ENCODE results near the gene FAM184B.
"Not testable (repeated sequence)": the region's sequence is repeated elsewhere in the genome, so short reads cannot be mapped to it uniquely, and the experiment has no call there.

FAM184B gene

DNA sequence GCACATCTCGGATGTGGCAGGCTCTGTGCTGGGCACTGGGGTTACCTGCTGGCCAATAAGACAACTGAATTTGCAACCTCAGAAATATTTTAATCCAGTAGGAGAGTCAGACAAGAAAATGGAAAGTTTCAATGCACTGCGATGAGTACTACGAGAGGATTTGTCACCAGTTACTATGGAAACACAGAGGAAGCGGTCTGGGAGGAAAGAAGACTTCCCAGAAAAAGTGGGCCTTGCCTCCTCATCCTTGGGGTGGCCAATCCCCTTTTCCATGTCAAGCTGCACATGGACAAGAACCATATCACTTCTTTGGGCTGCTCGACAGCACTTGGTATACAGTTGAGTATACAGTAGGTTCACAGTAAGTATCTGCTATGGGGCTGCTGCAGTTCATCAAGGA, 67.6 kb downstream of the FAM184B start:
- no peak for DNase-seq

DNA sequence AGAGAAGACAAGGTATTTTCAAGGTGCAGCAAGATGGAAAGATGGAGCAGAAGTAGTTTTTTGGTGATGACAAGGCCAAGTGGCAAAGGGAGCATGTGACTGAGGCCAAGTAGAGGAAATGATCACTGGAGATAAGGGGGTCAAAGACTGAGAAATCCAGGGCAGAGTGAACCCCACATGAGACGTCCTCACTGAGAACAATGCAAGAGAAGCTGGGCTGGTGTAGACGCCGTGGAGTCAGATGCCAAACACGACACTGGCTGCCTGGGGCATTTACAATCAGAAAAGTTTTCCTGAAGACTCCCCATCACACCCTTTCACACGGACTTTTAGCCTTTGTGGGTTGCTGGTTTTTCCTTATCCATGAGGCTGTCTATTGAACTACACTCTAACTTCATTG, 69.3 kb downstream of the FAM184B start:
- DNase-seq: no peak

DNA sequence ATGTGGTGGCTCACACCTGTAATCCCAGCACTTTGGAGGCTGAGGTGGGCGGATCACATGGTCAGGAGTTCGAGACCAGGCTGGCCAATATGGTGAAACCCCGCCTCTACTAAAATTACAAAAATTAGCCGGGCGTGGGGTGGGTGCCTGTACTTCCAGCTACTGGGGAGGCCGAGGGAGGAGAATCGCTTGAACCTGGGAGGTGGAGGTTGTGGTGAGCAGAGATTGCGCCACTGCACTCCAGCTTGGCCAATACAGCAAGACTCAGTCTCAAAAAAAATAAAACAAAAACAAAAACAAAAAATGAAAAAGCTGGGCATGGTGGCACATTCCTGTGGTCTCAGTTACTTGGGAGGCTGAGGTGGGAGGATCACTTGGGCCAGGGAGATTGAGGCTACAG, 70.2 kb downstream of the FAM184B start:
- not testable (repeated sequence) for DNase-seq

DNA sequence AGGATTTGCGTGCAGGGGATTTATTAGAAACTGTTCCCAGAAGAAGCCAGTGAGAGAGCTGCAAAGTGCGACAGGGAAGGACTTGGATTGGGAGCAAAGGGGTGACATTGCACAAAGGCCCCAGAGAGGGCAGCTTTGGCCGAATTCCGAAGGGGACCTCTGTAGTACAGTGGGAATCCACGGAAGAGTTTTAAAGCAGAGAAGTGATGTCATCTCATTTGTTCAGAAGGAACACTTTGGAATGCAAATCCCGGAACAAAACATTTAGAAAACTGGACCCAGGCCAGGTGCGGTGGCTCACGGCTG, 71.7 kb downstream of the FAM184B start:
- DNase-seq: no peak

DNA sequence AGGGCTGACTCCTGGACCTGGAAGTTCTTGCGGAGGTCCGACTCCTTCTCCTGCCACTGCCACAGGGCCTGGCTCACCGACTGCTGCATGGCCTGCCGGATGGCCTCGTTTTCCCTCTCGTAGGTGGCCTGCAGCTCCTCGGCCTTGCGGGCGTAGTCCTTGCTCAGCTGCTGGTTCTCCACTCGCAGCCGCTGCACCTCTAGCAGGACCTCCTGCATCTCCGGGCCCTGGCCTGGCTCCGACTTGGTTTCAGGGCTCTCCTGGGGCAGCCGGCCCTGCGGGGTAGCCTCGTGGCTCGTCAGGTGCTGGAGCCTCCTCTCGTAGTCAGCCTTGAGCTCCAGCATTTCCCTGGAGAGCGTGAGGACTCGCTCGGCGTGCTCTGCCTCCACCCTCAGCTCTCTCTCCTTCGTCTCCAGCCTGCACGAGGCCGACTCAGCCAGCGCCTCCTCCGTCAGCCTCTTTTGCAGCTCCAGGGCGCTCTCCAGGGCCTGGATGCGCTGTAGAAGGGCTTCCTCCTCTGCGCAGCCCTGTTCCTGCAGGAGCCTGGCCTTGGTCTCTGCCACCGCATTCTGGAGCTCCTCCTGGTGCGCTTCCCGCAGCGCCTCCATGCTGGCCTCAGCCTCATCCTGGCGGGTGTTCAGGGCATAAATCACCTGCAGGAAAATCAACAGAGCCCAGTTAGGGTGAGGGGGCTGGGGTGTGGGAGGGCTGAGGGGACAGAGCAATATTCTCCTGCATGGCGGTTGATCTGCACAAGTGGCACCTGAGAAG, 72.2 kb downstream of the FAM184B start:
- DNase-seq: no peak

DNA sequence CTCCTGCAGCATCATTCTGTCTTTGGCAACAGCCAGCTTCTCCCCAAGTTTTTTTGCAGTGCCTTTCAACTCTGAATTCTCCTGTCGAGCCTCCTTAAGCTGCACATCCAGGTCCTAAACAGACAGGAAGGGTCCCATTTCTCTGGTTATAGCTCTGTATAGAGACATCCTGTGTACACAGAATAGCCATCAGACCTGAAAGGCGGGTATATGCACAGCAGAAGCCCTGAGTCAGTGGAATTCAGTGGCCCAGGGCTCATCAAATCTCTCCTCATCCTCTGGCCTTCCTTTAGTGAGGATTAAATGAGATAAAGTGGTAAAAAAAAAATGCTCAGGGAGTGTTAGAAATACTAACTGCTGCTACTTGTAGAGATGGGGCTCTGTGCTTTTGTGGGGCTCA, 73.8 kb downstream of the FAM184B start:
- DNase-seq: no peak

DNA sequence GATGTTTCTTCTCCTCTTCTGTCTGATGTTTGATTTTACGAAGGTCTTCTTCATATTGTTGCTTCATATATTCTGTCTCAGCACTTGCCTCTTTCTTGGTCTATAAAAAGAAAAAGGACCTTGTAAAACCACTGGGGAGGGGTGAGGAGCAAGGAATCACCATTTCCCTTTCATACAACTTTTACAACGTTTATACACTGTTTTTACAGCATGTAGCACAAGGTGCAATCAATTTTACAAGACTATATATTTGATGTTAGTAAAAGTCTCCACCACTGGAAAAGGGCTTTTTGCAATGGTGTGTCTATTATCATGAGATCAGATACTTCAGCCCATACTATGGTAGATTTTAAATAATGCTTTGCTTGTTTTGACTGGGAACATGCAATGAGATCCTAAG, 76.3 kb downstream of the FAM184B start:
- DNase-seq: no peak

DNA sequence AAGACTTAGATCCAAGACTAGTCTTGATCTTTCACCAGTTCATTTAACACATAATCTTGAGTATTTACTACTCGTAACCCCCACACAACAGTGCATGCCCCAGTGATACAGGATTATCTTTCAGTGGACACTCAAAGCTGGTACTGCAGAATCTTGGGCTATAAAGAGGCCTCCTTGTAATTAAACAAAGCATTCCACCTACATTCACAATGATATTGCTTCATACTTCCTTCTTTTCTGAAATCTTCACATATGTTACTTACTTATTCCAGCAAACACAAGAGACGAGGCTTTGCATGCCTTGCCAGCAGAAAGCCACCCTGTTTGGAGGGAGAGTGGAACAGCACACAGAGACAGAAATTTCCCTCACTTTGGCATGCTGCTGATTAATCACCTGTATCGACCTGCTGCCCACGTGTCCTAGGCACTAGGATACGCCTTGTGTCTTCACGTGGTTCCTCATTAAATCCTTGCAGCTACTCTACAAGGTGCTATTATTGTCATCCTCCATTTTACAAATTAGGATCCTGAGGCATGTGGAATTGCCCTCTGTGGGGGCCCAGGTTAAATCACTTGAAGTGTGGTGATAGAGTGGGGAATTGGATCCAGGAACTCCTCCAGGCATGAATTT, 77.3 kb downstream of the FAM184B start:
- DNase-seq: no peak

DNA sequence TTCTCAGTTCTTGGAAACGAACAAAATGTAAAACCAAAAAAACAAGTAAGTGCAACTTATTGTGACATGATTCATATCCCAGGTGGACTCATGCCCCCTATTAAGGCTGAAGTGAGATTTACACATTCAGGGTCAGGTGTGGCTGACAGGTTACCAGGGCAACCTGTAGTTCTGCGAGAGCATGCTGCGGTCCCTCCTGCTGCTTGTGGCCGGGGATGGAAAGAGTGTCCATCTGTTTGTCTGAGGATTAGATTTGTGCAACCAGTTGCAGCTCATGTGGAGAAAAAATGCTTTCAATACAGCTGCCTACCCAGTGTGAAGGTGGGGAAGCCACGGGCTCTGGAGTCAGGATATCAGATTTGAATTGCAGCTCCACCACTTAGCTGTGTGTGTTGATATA, 78.8 kb downstream of the FAM184B start:
- no peak for DNase-seq

DNA sequence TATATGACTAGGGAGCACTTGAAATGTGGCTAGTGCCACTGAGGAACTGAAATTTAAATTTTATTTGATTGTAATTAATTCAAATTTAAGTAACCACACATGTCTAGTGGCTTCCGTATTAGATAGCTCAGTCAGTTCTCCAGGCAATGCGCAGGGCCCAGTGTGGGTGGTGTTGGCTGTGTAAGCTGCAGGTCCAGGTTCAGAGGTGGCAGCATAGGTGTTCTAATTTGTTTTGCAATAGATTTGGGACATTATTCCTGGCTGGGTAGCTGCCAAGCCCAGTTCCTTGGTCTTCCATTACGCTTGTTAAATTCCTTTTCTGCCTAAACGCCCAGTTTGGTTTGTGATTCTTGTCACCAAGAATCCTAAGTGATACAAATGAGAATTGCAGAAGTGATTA, 79.5 kb downstream of the FAM184B start:
- DNase-seq: no peak

DNA sequence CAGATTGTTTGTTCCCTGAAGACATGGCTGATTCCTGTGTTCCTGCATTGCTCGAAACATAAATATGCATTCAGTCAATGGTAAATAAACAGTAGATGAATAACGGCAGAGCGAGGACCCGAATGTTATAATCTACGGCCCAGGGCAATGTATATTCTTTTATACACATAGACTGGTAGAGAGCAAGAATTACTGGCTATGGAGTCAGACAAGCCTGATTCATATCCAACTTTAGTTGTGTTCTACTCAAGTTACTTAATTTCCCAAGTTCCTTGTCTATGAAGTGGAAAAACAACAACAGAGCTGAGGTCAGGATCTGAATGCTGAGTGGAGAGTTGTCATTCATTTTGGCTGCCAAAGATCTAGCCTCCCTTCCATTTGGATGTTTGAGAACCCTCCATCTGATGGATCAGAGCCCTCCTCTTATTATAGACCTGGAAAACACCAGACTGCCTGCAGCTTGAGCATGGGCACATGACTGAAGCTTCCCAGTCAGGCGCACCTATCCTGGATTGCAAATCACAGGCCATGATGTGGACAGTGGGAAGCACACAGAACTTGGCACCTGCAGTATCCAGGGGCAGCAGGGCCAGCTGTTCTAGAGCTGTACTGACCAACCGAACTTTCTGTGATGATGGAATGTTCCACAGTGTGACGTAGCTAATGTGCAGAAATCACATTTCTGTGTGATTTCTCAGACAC, 80.1 kb downstream of the FAM184B start:
- no peak for DNase-seq

DNA sequence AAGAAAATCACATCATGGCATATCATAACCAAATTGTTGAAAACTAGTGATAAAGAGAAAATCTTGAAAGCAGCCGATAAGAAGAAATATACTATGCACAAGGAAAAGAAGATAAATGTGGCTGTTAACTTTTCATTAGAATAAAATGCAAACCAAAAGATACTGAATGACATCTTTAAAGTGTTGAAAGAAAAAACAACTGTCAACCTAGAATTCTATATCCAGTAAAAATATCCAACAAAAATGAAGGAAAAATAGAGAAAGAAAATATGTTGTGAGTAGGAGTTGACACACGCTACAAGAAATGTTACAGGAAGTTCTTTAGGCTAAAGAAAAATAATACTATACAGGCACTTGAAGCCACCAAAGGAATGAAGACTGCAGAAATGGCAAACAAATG, 82.0 kb downstream of the FAM184B start:
- no peak for DNase-seq

DNA sequence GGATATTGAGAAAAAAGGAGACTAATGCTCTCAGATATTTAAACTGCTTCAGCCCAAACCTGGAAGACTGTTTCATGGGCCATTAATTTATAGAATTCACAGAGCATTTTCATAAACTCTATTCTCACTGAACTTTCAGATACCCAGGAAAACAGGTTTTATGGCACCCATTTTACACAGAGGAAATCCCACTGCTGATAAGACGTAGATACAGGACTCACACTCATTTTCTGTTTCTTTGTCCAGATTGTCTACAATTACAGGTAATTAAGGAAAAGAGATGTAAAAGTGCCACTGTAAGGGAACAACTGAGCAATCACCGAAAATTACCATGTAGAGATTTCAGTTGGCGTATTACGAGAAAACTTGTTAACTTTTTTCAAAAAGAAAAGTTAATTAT, 83.3 kb downstream of the FAM184B start:
- DNase-seq: no peak

DNA sequence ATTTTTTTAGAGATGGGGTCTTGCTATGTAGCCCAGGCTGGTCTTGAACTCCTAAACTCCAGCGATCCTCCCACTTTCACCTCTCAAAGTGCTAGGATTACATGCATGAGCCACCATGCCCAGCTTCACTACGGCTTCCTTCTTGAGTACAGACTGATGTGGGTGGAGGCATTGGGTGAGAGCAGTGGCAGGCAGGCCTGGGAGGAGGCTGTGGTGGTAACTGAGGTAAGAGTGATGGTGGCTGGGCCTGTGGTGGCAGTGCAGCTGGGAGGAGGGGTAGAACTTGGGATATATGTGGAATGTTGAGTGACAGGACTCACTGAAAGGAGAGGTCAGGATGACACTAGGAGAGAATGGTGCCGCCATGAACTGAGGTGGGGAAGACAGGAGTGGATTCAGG, 86.1 kb downstream of the FAM184B start:
- no peak for DNase-seq

DNA sequence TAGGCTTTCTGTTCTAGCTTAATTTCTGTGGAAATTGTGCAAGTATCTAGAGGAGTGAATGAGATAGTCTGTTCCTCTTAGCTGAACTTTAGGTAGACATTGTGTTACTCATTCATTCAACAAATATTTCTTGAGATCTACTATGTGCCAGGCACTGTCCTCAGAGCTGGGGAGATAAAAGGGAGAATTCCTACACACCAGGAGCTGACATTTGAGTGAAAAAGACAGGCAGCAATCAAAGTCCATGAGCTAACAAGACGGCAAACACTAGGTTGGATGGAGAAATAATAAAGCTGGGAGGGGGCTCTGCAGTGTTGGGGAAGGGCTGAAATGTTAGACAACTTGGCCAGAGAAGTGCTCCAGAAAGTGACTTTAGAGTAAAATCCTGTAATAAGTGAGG, 86.9 kb downstream of the FAM184B start:
- DNase-seq: no peak

DNA sequence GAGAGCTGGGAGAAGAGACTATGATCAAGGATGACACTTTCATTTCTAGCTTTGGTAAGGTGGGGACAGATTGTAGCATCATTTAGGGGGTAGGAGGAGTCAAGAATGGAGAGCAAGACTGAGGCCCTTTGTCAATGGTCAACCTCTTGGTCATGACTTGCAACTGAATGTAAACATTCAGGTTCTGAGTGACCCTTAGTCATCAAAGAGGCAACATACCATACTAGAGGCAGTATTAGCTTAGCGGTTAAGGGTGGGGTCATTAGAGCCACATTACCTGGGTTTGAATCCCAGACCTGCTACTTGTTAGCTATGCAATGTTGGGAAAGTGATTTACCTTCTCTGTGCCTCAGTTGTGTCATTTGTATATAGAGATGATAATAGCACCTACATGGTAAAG, 90.5 kb downstream of the FAM184B start:
- DNase-seq: no peak

DNA sequence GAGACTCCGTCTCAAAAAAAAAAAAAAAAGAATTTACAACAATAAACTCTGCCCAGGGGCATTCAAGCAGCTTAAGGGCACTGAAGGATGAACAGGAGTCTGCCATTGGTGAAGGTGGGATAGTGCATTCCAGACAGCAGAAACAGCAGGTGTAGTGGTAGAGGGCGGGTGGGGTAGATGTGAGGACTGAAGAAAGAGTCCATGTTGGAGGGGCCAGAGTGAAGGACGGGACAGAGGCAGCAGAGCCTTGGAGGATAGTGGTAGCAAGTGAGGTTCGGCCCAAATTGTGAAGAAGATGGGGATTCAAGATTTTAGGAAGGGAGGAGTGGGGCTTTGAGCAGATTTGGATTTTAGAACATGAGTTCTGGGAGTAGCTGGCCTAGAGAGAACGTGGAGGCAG, 91.3 kb downstream of the FAM184B start:
- DNase-seq: no peak

DNA sequence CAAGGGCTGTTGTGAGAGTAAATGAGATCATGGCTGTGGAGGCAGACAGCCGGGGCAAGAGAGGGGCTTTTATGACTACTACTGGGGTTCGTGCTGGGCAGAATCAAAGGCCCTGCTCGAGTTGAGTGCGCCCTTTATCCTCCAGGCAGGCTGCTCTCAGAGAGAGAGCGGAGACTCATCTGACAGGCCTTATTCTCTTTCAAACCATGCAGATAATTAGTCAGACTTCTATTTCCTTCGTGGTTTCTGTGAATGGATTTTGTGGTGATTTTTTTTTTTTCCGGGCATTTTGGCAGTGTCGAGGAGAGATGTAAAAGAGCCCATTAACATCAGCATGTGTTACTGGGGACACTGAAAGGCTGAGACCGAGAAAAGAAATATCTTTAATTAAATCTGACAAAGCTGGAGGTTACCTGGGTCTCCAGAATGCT, 93.4 kb downstream of the FAM184B start:
- no peak for DNase-seq

DNA sequence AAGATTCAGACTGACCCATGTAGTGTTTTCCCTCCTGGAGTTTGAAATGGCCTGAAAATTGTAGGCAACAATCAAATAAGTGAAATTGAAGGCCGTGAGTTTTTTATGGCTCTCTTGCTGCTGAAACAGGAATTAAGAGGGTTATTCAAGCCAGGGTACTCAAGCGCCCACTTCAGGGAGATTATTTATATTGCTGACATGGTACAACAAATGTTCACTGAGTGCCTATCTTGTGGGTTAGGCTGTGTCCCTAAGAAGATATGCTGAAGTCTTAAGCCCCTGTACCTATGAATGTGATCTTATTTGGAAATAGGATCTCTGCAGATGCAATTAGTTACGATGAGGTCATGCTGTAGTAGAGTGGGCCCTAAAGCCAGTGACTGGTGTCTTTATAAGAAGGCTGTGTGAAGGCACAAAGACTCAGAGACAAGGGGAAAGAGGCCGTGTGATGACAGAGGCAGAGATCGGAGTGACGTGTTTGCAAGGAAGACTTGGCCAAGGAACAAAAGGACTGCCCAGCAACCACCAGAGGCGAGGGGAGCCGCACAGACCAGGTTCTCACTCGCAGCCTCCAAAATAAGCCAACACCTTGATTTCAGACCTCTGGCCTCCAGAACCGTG, 94.1 kb downstream of the FAM184B start:
- no peak for DNase-seq

DNA sequence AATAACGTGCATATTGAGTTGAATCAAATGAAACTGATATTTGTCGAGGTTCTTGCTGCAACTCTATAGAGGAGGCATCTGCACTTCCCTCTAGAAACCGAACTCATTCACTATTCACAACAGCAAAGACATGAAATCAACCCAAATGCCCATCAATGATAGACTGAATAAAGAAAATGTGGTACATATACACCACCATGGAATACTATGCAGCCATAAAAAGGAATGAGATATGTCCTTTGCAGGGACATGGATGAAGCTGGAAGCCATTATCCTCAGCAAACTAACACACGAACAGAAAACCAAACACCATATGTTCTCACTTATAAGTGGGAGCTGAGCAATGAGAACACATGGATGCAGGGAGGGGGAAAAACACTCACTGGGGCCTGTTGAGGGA, 96.8 kb downstream of the FAM184B start:
- DNase-seq: not testable (repeated sequence)

DNA sequence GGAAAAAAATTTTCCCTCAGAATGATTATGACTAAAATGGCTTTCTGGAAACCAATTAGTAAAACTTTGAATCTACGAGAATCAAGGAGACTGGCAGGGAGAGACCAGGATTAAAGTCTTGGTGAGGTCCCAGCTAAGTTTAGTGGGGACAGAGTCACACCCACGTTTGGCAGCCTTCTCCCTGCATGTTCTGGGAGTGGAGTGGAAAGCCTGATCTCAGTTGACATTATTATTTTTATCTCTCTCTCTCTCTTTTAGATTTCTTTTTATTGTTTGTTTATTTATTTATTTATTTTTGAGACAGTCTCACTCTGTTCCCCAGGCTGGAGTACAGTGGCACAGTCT, 99.2 kb downstream of the FAM184B start:
- DNase-seq: no peak

DNA sequence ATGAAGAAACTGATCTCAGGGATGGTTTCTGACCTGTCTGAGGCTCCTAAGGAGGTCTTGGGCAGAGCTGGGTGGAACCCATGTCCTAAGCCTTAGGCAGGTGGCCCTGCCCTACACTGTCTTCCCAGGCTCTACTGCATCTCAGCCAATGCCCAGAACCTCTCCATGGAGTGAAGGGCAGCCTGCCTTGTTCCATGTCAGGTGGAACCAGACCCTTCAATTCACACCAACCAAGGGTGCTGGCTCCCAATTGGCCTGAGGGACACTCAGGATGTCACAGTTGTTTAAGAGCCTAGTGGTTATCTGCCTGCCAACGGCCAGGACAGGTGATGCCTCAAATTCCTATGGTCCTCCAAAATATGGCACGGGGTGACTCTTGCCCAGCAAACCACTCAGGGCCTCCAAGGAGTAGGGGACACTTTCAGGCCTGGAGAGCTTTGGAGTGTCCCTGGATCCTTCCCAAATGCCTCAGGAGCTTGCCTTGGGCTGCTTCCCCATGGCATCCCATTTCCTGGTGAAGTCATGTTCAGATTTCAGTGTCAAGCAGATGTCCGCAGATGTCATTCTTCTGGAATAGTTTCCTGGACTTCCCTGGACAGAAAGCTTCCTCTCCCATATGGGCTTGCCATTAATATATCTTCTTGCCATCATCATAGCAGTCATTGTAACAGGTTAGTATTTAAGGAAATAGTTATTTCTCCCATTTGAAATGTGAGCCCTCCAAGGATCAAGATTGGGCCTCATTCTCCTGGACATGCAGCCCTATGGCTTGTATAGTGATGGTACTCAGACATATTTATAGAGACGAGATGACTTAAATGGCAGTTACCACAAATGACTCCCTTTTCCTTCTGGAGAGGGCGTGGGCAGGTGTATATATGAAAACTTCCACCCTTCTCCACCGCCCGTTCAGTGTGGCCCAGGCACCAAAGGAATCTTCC, 99.9 kb downstream of the FAM184B start:
- no peak for DNase-seq

Measured in activated naive CD4-positive, alpha-beta T cell treated with Interleukin-2 at 50 U/mL for 16 hours (primary cell).